H1 (cell line): Measurements from ENCODE around the gene SOST. TPM values are rescaled to one million over a fixed set of nuclear protein-coding genes. Genes with fewer than 3 reads are reported as not detected.

Experiments used
- MAFK ChIP-seq: IDR thresholded peaks from 2 replicates; pipeline ENCODE4 v1.6.1; 2012; ENCODE audit warnings: low read depth, mild to moderate bottlenecking, improper control_type of control experiment, low read length
- POLR2AphosphoS5 ChIP-seq: IDR thresholded peaks from 2 replicates; pipeline ENCODE4 v1.6.1; 2011; ENCODE audit warnings: low read depth, low read length
- polyA plus RNA-seq, 7 experiments: library from polyadenylated mRNA; depleted of rRNA in 3 of 7; stranded (reverse) in 5 of 7; unstranded in 2 of 7; fragments of >200 nt in 5 of 7; fragments of 200-250 nt in 2 of 7; gene quantifications; 1 replicate in 5 of 7; 2 replicates in 1 of 7; 4 replicates in 1 of 7; pipeline versions ENCODE4 v1.2.1 to v1.2.3, GENCODE V29; 2011 to 2013; ENCODE audit warnings: missing spikeins in 2 of 7, mixed read lengths in 2 of 7
- total RNA-seq: library from RNA; stranded (reverse); fragmentation: NEBNext Ultra II Directional; extraction: Animal tissue kit (Norgen Biotek cat#: 25700); gene quantifications from 2 replicates; pipeline ENCODE4 v1.2.1, GENCODE V29; 2021

Gene SOST
- total and polyA plus RNA-seq, 2 of the 8 experiments (the other 6 are each of a cell fraction or from before 2014, with no cell fraction given), result 0.08 TPM; not detected in 1

DNA sequence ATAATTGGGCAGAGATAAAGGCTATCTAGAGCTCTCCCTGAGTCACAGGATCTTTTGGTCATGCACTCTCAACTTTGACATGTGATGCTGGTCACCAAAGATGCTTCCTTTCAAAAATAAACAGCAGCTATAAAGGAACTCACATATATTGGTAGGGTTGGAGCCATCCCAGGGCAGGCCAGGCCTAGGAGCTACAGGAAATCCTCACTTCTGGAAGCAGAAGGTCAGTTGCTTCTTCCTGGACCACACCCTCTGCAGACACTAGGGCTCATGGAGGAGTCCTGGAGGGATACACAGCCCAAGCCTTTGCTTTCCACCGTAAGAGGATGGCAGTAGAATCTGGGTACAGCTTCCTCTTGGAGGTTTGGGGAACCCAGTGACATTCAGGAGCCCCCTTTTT, 24.6 kb downstream of the SOST start (continued):
- TF ChIP-seq POLR2AphosphoS5 (no peak), MAFK (no peak)
- TF ChIP-seq, all 59 proteins: peak for 0
